Mucosa of descending colon (tissue), 3 donors: ENCODE results near the gene TEX11. TPM values are rescaled to one million over a fixed set of nuclear protein-coding genes. Genes with fewer than 3 reads are reported as not detected.
"Not testable (repeated sequence)": the region's sequence is repeated elsewhere in the genome, so short reads cannot be mapped to it uniquely, and the experiment has no call there.

Source experiments
- ATAC-seq: fragments of 200-7000 bp; cut with Tn5 transposase; one replicate; pipeline ENCODE4 v1.9.1; 2020; ENCODE audit warnings: mild to moderate bottlenecking, moderate library complexity
- DNase-seq, 3 donors: peaks; one replicate each; pipeline ENCODE4 v3.0.0-alpha.2; 2020
- H3K36me3 ChIP-seq: fragments of 200-600 bp; one replicate; pipeline ENCODE4 v1.8.0; 2021; ENCODE audit warnings: low read depth, mild to moderate bottlenecking
- H3K4me1 ChIP-seq: fragments of 200-600 bp; one replicate; pipeline ENCODE4 v1.8.0; 2021; ENCODE audit warnings: low read depth, mild to moderate bottlenecking
- H3K4me3 ChIP-seq: fragments of 200-600 bp; one replicate; pipeline ENCODE4 v1.8.0; 2021; ENCODE audit warnings: mild to moderate bottlenecking
- H3K9me3 ChIP-seq: fragments of 200-600 bp; one replicate; pipeline ENCODE4 v1.8.0; 2021; ENCODE audit warnings: mild to moderate bottlenecking
- intact Hi-C, 2 donors: fragments of 100-400 bp; cut with DNase I in 1 of 2; cut with micrococcal nuclease in 1 of 2; formaldehyde crosslinking; loops; one replicate each; pipeline versions ENCODE4 v1.11.0 to v1.11.1; 2022; cut with DNase I, micrococcal nuclease
- total RNA-seq, 3 donors: library from RNA; stranded (reverse); fragmentation: NEBNext Ultra II Directional in 2 of 3; extraction: Animal tissue kit (Norgen Biotek cat#: 25700) in 2 of 3; gene quantifications; one replicate each; pipeline versions ENCODE4 v1.2.1 to v1.2.4, GENCODE V29; 2021 to 2023
- TF ChIP-seq, protein P1 (sequence below): fragments of 200-600 bp; IDR thresholded peaks from one replicate; pipeline ENCODE4 v1.8.0; 2022; ENCODE audit warnings: antibody characterized with exemption, mild to moderate bottlenecking
- donor health status: DM: no; HTN: no; CAD: no; lungs with moderate emphysema.
- donor health status: DM: no; HTN: no; CAD: no.
- donor health status: DM: no; HTN: yes; CAD: no.

TEX11 gene
- total RNA-seq, 3 donors from 2014 or later, result 0.89 to 2.7 (median 2.1) TPM

DNA sequence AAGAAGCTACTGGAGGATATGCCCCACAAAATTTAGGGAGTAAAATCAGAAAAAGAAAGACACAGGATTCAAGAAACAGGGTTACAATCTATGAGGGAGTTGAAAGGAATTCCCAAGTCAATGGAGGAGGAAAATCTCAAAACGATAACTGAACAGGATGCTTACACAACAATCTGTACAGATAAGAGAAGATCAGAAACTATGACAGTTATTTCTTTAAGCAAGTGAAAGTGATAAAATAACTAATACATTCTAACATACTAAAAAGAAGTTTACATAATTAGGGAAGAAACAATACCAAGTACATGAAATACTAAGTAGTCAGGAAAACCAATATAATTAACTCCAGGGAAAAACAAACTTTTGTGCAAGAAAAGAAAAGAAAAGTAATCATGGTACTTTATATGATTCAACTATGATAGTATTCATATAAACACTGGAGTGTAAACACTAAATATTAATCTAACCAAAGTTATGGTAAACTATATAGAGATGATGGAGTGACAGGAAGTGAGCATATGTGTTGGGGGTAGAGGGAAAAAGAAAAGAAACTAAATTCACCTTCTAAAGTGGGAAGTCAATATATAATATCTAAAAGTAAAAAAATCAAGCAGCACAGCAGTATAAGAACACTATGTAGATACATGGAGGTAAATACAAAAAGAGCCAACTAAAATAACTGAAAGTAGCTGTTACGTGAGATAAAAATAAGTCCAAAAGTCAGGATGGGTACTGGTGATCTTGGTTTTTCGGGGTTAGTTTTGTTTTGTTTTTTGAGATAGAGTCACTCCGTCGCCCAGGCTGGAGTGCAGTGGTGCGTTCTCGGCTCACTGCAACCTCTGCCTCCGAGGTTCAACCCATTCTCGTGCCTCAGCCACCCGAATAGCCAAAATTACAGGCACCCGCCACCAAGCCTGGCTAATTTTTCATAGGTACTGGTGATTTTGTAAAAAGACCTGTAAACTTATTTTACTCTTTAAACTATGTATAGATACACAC lies 99.3 kb downstream of the TEX11 start:
- H3K4me1 ChIP-seq, result no peaks in the 10 kb centered on the region
- no peaks in the 10 kb centered on the region for H3K36me3 ChIP-seq
- no peak for ATAC-seq
- H3K9me3 ChIP-seq, result no peaks in the 10 kb centered on the region
- H3K4me3 ChIP-seq, result no peak overlapping the region
- intact Hi-C loops, result no loop called here
- no peak for DNase-seq
- TF ChIP-seq, protein P1, sequence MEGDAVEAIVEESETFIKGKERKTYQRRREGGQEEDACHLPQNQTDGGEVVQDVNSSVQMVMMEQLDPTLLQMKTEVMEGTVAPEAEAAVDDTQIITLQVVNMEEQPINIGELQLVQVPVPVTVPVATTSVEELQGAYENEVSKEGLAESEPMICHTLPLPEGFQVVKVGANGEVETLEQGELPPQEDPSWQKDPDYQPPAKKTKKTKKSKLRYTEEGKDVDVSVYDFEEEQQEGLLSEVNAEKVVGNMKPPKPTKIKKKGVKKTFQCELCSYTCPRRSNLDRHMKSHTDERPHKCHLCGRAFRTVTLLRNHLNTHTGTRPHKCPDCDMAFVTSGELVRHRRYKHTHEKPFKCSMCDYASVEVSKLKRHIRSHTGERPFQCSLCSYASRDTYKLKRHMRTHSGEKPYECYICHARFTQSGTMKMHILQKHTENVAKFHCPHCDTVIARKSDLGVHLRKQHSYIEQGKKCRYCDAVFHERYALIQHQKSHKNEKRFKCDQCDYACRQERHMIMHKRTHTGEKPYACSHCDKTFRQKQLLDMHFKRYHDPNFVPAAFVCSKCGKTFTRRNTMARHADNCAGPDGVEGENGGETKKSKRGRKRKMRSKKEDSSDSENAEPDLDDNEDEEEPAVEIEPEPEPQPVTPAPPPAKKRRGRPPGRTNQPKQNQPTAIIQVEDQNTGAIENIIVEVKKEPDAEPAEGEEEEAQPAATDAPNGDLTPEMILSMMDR, result no peak

DNA sequence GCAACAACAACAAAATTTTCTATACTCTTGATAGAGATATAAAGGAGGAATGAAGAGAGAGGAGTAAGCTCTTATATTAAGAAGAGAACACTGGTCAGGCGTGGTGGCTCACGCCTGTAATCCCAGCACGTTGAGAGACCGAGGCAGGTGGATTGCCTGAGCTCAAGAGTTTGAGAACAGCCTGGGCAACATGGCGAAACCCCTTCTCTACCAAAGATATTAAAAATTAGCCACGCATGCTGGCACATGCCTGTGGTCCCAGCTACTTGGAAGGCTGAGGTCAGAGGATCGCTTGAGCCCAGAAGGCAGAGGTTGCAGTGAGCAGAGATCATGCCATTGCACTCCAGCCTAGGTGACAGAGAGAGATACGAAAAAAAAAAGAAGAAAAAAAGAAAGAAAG lies 102.4 kb downstream of the TEX11 start:
- Histone ChIP-seq H3K36me3 (no peaks in the 10 kb centered on the region), H3K9me3 (no peaks in the 10 kb centered on the region), H3K4me3 (no peak overlapping the region), H3K4me1 (no peaks in the 10 kb centered on the region)
- DNase-seq (no peak), ATAC-seq (no peak)
- TF ChIP-seq, protein P1, result no peak
- intact Hi-C loops, result no loop called here

DNA sequence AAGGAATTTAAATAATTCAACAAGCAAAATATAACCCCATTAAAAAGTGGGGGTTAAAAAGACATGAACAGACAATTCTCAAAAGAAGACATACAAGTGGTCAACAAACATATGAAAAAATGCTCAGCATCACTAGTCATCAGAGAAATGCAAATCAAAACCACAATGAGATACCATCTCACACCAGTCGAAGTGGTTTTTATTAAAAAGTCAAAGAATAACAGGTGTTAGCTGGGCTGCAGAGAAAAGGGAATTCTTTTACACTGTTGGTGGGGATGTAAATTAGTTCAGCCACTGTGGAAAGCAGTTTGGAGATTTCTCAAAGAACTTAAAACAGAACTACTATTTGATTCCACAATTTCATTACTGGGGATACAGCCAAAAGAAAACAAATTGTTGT lies 111.8 kb downstream of the TEX11 start:
- intact Hi-C loops, DNase-seq, H3K4me3 ChIP-seq, H3K9me3 ChIP-seq, H3K4me1 ChIP-seq, ATAC-seq, H3K36me3 ChIP-seq: not testable (repeated sequence)

DNA sequence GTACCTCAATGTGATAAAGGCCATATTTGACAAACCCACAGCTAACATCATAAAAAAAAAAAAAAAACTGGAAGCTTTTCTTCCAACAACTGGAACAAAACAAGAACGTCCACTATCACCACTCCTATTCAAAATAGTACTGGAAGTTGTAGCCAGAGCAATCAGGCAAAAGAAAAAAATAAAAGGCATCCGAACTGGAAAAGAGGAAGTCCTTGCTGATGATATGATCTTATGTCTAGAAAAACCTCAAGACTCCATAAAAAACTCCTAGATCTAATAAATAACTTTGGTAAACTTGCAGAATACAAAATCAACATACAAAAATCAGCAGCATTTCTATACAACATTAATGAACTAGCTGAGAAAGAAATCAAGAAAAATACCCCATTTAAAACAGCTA lies 134.3 kb downstream of the TEX11 start:
- TF ChIP-seq, protein P1, result no peak

DNA sequence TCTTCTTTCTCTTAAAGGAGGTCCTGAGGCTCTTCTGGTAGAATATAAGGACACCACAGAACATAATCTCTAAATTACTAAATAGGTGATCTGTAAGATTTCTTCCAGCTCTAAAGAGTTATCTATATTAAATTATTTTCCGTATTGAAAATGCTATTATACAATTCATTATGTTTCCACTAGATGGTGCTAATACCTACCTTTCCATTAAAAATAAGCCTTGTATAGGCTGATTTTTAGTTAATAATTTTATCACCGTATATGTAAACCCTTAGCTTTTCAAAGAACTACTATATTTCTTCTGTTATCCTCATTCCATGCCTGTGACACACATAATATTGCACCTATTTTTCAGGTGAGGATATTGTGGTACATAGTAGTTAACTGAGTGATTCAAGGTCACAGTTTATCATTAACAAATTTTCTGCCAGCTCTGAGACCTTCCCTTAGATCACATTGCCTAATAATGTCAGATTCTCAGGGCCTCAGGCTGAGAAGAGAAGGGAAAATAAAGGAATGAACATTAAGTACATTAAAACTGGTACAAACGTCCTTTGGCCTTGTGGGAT lies 138.8 kb downstream of the TEX11 start:
- no peak for DNase-seq
- Histone ChIP-seq H3K36me3 (no peaks in the 10 kb centered on the region), H3K9me3 (no peaks in the 10 kb centered on the region), H3K4me3 (no peak overlapping the region), H3K4me1 (no peaks in the 10 kb centered on the region)
- TF ChIP-seq, protein P1, result no peak
- no peak for ATAC-seq
- intact Hi-C loops, result no loop called here

More for the DNA sequence above, 134.3 kb downstream of the TEX11 start:
- H3K36me3 ChIP-seq, result no peaks in the 10 kb centered on the region
- intact Hi-C loops, result no loop called here
- no peaks in the 10 kb centered on the region for H3K4me1 ChIP-seq
- ATAC-seq (no peak), DNase-seq (no peak)
- H3K4me3 ChIP-seq, result no peak overlapping the region
- no peaks in the 10 kb centered on the region for H3K9me3 ChIP-seq

DNA sequence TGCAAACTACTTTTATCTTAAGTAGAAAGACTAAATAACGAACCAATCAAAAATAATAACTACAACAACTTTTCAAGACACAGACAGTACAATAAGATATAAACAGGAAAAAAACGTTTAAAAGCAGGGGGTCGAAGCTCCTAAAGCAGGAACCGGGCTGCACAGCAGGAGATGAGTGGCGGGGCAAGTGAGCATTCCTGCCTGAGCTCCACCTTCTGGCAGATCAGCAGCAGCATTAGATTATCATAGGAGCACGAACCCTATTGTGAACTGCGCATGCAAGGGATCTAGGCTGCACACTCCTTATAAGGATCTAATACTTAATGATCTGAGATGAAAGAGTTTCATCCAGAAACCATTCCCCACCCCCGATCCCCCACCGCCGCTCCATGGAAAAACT lies 146.2 kb downstream of the TEX11 start:
- Histone ChIP-seq H3K4me1 (no peaks in the 10 kb centered on the region), H3K9me3 (no peaks in the 10 kb centered on the region), H3K36me3 (no peaks in the 10 kb centered on the region), H3K4me3 (no peak overlapping the region)
- DNase-seq (no peak), ATAC-seq (no peak)
- intact Hi-C loops, result no loop called here
- TF ChIP-seq, protein P1, result no peak
